Measurements from ENCODE around the gene PCSK4.

PCSK4 gene

GRCh38 chr19:1469255-1470054 is 20.7 kb downstream of the PCSK4 start:
- no peak overlapping the region for H3K4me3 ChIP-seq (ENCODE audit: low read length)
- H3K9ac ChIP-seq (ENCODE audit: low read length) = no peak overlapping the region
- no peaks in the 10 kb centered on the region for H3K79me1 ChIP-seq (ENCODE audit: low read length)
- H3K4me2 ChIP-seq (ENCODE audit: low read length) = no peak overlapping the region
- no peak overlapping the region for H2BK5ac ChIP-seq (ENCODE audit: low read length)
- no peak overlapping the region for H2BK120ac ChIP-seq (ENCODE audit: low read depth, low read length)
- H3K56ac ChIP-seq (ENCODE audit: low read length) = no peak overlapping the region
- H3K27ac ChIP-seq (ENCODE audit: low read depth, low read length) = no peak overlapping the region
- no peak overlapping the region for H2BK15ac ChIP-seq (replicated peaks; ENCODE audit: low read depth)
- H3K79me2 ChIP-seq (ENCODE audit: control insufficient read depth, insufficient read depth, low read length) = no peaks in the 10 kb centered on the region
- no peaks in the 10 kb centered on the region for H3K36me3 ChIP-seq (ENCODE audit: control insufficient read depth, insufficient read depth, low read length)
- no peak overlapping the region for H4K8ac ChIP-seq (ENCODE audit: low read depth, low read length)
- H3K18ac ChIP-seq (ENCODE audit: low read length) = no peak overlapping the region
- H4K5ac ChIP-seq (ENCODE audit: low read length) = no peak overlapping the region
- H2AK5ac ChIP-seq (ENCODE audit: low read length) = no peak overlapping the region
- peaks cover 3% of the 10 kb centered on the region for H3K4me1 ChIP-seq (ENCODE audit: control insufficient read depth, low read depth, low read length)
- no CpG with 5 or more reads among the region's 117 CpGs for WGBS (ENCODE audit: extremely low coverage, insufficient coverage, low lambda C conversion rate)
- H3K27me3 ChIP-seq (ENCODE audit: insufficient read depth, low read length, poor library complexity) = peaks cover 42% of the 10 kb centered on the region
- DNase-seq = no peak
- H3K4ac ChIP-seq (ENCODE audit: low read depth, low read length) = no peak overlapping the region
- no peak overlapping the region for H3K23ac ChIP-seq (ENCODE audit: low read length)

- Histone ChIP-seq H3K4me1 (ENCODE audit: control insufficient read depth, low read depth, low read length) (peaks cover 3% of the 10 kb centered on the region), H3K4me2 (ENCODE audit: low read length) (no peak overlapping the region), H3K27me3 (ENCODE audit: insufficient read depth, low read length, poor library complexity) (peaks cover 42% of the 10 kb centered on the region), H3K18ac (ENCODE audit: low read length) (no peak overlapping the region), H3K4ac (ENCODE audit: low read depth, low read length) (no peak overlapping the region), H2BK120ac (ENCODE audit: low read depth, low read length) (no peak overlapping the region), H3K56ac (ENCODE audit: low read length) (no peak overlapping the region), H3K9ac (ENCODE audit: low read length) (no peak overlapping the region), H3K79me1 (ENCODE audit: low read length) (no peaks in the 10 kb centered on the region), H3K79me2 (ENCODE audit: control insufficient read depth, insufficient read depth, low read length) (no peaks in the 10 kb centered on the region), H3K36me3 (ENCODE audit: control insufficient read depth, insufficient read depth, low read length) (no peaks in the 10 kb centered on the region), H2AK5ac (ENCODE audit: low read length) (no peak overlapping the region), H3K4me3 (ENCODE audit: low read length) (no peak overlapping the region), H2BK5ac (ENCODE audit: low read length) (no peak overlapping the region), H4K5ac (ENCODE audit: low read length) (no peak overlapping the region), H3K27ac (ENCODE audit: low read depth, low read length) (no peak overlapping the region), H4K8ac (ENCODE audit: low read depth, low read length) (no peak overlapping the region), H3K23ac (ENCODE audit: low read length) (no peak overlapping the region), H2BK15ac (replicated peaks; ENCODE audit: low read depth) (no peak overlapping the region)
- no CpG with 5 or more reads among the region's 47 CpGs for WGBS (ENCODE audit: extremely low coverage, insufficient coverage, low lambda C conversion rate)
- DNase-seq = no peak
These were observed 21.3 kb downstream of the PCSK4 start for GRCh38 chr19:1468821-1469254.

GRCh38 chr19:1468274-1468820 is 21.8 kb downstream of the PCSK4 start:
- H4K5ac ChIP-seq (ENCODE audit: low read length) = no peak overlapping the region
- peaks cover 3% of the 10 kb centered on the region for H3K4me1 ChIP-seq (ENCODE audit: control insufficient read depth, low read depth, low read length)
- no peak overlapping the region for H2BK15ac ChIP-seq (replicated peaks; ENCODE audit: low read depth)
- no peak for DNase-seq
- no peak overlapping the region for H2BK120ac ChIP-seq (ENCODE audit: low read depth, low read length)
- no peak overlapping the region for H3K27ac ChIP-seq (ENCODE audit: low read depth, low read length)
- H3K36me3 ChIP-seq (ENCODE audit: control insufficient read depth, insufficient read depth, low read length) = no peaks in the 10 kb centered on the region
- no peaks in the 10 kb centered on the region for H3K79me1 ChIP-seq (ENCODE audit: low read length)
- H3K9ac ChIP-seq (ENCODE audit: low read length) = no peak overlapping the region
- H3K56ac ChIP-seq (ENCODE audit: low read length) = no peak overlapping the region
- peaks cover 42% of the 10 kb centered on the region for H3K27me3 ChIP-seq (ENCODE audit: insufficient read depth, low read length, poor library complexity)
- no peak overlapping the region for H3K4me2 ChIP-seq (ENCODE audit: low read length)
- H3K18ac ChIP-seq (ENCODE audit: low read length) = no peak overlapping the region
- no peak overlapping the region for H3K23ac ChIP-seq (ENCODE audit: low read length)
- no peak overlapping the region for H3K4ac ChIP-seq (ENCODE audit: low read depth, low read length)
- H4K8ac ChIP-seq (ENCODE audit: low read depth, low read length) = no peak overlapping the region
- no peak overlapping the region for H3K4me3 ChIP-seq (ENCODE audit: low read length)
- no CpG with 5 or more reads among the region's 49 CpGs for WGBS (ENCODE audit: extremely low coverage, insufficient coverage, low lambda C conversion rate)
- H2AK5ac ChIP-seq (ENCODE audit: low read length) = no peak overlapping the region
- no peak overlapping the region for H2BK5ac ChIP-seq (ENCODE audit: low read length)
- H3K79me2 ChIP-seq (ENCODE audit: control insufficient read depth, insufficient read depth, low read length) = no peaks in the 10 kb centered on the region

GRCh38 chr19:1467490-1468273 is 22.5 kb downstream of the PCSK4 start:
- H3K4me2 ChIP-seq (ENCODE audit: low read length) = no peak overlapping the region
- no peak overlapping the region for H3K9ac ChIP-seq (ENCODE audit: low read length)
- WGBS (ENCODE audit: extremely low coverage, insufficient coverage, low lambda C conversion rate) = no CpG with 5 or more reads among the region's 92 CpGs
- peaks cover 42% of the 10 kb centered on the region for H3K27me3 ChIP-seq (ENCODE audit: insufficient read depth, low read length, poor library complexity)
- H2BK5ac ChIP-seq (ENCODE audit: low read length) = no peak overlapping the region
- no peak overlapping the region for H2AK5ac ChIP-seq (ENCODE audit: low read length)
- peak overlapping the region; percentile 80 for H3K23ac ChIP-seq (ENCODE audit: low read length)
- no peak overlapping the region for H4K5ac ChIP-seq (ENCODE audit: low read length)
- no peak overlapping the region for H4K8ac ChIP-seq (ENCODE audit: low read depth, low read length)
- H3K56ac ChIP-seq (ENCODE audit: low read length) = no peak overlapping the region
- H3K4me1 ChIP-seq (ENCODE audit: control insufficient read depth, low read depth, low read length) = peaks cover 3% of the 10 kb centered on the region
- no peak for DNase-seq
- H3K79me2 ChIP-seq (ENCODE audit: control insufficient read depth, insufficient read depth, low read length) = no peaks in the 10 kb centered on the region
- no peak overlapping the region for H3K27ac ChIP-seq (ENCODE audit: low read depth, low read length)
- H3K79me1 ChIP-seq (ENCODE audit: low read length) = no peaks in the 10 kb centered on the region
- H3K4me3 ChIP-seq (ENCODE audit: low read length) = no peak overlapping the region
- no peak overlapping the region for H2BK120ac ChIP-seq (ENCODE audit: low read depth, low read length)
- no peak overlapping the region for H3K4ac ChIP-seq (ENCODE audit: low read depth, low read length)
- no peak overlapping the region for H2BK15ac ChIP-seq (replicated peaks; ENCODE audit: low read depth)
- no peak overlapping the region for H3K18ac ChIP-seq (ENCODE audit: low read length)
- no peaks in the 10 kb centered on the region for H3K36me3 ChIP-seq (ENCODE audit: control insufficient read depth, insufficient read depth, low read length)

- Histone ChIP-seq H2BK120ac (ENCODE audit: low read depth, low read length) (no peak overlapping the region), H3K4ac (ENCODE audit: low read depth, low read length) (no peak overlapping the region), H2BK5ac (ENCODE audit: low read length) (no peak overlapping the region), H2BK15ac (replicated peaks; ENCODE audit: low read depth) (no peak overlapping the region), H3K4me3 (ENCODE audit: low read length) (no peak overlapping the region), H3K56ac (ENCODE audit: low read length) (no peak overlapping the region), H4K8ac (ENCODE audit: low read depth, low read length) (no peak overlapping the region), H2AK5ac (ENCODE audit: low read length) (no peak overlapping the region), H3K36me3 (ENCODE audit: control insufficient read depth, insufficient read depth, low read length) (no peaks in the 10 kb centered on the region), H3K23ac (ENCODE audit: low read length) (no peak overlapping the region), H3K79me2 (ENCODE audit: control insufficient read depth, insufficient read depth, low read length) (no peaks in the 10 kb centered on the region), H3K4me2 (ENCODE audit: low read length) (no peak overlapping the region), H3K18ac (ENCODE audit: low read length) (no peak overlapping the region), H3K27me3 (ENCODE audit: insufficient read depth, low read length, poor library complexity) (peaks cover 42% of the 10 kb centered on the region), H4K5ac (ENCODE audit: low read length) (no peak overlapping the region), H3K79me1 (ENCODE audit: low read length) (no peaks in the 10 kb centered on the region), H3K4me1 (ENCODE audit: control insufficient read depth, low read depth, low read length) (peaks cover 3% of the 10 kb centered on the region), H3K27ac (ENCODE audit: low read depth, low read length) (no peak overlapping the region), H3K9ac (ENCODE audit: low read length) (no peak overlapping the region)
- no CpG with 5 or more reads among the region's 36 CpGs for WGBS (ENCODE audit: extremely low coverage, insufficient coverage, low lambda C conversion rate)
- no peak for DNase-seq
These were observed 23.0 kb downstream of the PCSK4 start for GRCh38 chr19:1467215-1467489.

Data from mesendoderm (in vitro differentiated cells).